NCI-H446 (cell line): ENCODE results near the gene PCDH18.
A peak's percentile ranks its signal among the peaks of the same experiment; 100 is the strongest.
"Not testable (repeated sequence)": the region's sequence is repeated elsewhere in the genome, so short reads cannot be mapped to it uniquely, and the experiment has no call there.

Experiments
- DNase-seq, 2 experiments: peaks; one replicate each; lab custom pipeline; 2025; lab: John Stamatoyannopoulos, UW

Gene PCDH18

DNA sequence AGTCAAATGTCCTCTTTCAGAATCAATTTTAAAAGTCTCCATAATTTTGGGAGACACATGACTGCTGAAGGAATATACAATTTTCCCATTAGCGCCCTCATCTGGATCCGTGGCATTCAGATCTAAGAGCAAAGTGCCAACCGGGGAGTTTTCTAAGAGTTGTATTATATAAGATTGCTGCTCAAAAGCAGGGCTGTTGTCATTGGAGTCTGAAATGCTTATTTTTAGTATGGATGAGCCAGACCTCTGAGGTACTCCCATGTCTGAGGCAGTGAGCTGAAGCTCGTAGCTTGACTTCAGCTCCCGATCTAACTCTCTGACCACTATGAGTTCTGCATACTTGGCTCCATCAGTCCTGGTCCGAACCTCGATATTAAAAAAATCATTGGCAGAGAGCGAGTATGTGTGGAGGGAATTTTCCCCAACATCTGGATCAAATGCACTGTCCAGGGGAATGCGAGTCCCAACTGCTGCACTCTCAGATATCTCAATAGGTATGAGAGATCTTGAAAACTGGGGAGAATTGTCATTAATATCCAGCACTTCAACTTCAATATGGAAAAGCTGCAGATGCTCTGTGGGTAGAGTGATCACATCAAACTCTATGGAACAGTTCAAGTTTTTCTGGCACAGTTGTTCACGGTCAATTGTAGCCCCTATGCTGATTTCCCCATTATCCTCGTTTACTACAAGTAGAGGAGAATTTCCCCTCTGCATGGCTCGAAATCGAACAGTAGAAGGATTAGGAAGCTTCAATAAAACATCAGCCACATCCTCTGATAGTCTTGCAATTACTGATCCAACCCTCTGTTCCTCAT is 917 bp downstream of the PCDH18 start:
- DNase-seq: no peak

DNA sequence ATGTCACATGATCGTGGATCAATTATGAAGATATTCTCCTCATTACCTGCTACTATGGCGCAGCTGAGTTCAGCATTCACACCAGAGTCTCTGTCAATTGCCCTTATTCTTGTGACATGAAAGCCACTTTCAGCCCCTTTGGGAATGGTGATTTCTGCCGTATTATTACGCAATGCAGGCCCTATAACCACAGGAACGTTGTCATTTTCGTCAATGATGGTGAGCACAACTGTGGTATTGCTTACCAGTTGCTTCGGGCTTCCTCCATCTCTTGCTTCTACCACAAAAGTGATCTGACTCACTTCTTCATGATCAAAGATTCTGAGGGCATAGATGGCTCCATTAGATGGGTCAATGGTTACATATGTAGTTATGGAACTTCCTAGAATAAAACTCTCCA is 2.1 kb downstream of the PCDH18 start:
- DNase-seq: no peak

DNA sequence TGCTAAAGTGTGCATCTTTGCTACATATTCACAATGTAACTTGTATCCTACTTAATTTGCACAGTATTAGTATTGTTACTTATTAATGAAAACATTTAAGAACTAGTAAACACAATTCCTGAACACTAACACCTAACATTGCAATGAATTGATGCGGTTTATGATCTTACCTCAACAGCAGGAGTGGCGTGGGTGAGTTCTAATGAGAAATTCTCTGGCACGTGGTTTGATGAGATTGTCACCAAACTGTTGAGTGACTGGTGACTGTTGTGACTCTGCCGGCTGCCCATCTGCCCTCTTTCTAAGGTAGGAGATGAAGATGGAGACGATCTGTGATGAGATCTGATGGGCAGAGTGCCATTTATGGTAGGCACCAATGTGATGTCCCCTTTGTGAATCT is 2.9 kb downstream of the PCDH18 start:
- DNase-seq: no peak

DNA sequence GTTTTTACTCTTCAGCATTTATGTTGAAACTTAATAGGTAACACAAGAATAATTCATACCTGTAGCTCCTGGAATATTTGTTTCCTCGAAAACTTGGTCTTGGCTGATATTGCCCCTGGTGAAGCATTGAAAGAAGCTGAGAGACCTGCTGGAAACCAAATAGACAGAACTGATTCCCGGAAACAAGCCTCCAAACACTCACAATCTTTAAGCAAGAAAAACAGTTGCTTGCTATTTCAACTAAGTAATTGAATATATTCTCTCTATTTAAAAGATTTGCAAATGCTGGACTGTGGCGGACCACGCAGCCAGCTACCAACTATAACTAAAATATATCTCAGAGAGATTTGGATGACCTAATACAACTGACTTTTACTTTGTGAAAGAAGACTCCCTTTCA is 3.6 kb downstream of the PCDH18 start:
- no peak for DNase-seq

DNA sequence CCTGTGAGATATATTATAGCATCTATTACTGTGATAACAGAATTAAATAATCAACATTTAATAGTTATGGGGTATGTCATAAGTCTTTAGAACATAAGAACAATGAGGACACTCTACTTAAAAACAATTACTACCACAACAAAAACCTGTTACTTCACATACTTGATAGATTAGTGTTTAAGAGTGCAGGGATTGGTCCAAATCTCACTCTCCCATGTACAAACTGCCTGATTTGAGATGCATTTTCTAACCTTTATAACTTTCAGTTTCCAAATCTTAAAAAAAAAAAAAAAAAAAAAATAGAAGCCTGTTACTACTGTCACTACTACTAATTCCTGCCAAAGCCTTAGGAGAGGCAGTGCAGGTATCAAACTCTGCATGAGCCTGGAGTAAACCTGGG is 5.6 kb downstream of the PCDH18 start:
- DNase-seq: no peak

DNA sequence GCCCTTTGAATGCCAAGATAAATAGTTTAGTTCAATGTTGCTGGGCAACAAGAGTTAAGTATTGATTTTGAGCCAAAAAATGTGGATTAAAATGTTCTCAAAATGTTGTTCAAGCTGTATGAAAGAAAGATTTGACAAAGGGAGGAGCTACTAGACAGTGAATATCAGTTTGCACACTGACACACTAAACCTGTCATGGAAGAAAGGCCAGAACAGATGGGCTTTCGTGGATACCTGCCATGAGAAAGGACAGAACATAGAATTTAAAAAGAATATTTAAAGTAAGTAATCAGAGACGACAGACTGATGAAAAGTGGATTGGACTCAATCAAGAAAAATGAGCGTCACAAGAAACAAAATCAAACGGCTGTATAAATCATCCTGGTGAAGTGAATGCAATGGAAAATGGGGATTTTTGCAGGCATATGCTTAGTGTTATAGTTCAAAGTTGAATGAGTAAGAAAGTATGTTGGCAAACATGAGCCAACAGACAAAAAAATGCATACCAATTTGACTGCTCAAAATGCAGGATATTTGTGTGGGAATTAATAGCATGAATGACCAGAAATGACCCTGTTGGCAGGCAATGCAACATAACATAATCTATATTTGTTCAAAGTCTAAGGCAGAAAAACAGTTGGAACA is 7.4 kb downstream of the PCDH18 start:
- DNase-seq: peak; percentile 79 to 95

DNA sequence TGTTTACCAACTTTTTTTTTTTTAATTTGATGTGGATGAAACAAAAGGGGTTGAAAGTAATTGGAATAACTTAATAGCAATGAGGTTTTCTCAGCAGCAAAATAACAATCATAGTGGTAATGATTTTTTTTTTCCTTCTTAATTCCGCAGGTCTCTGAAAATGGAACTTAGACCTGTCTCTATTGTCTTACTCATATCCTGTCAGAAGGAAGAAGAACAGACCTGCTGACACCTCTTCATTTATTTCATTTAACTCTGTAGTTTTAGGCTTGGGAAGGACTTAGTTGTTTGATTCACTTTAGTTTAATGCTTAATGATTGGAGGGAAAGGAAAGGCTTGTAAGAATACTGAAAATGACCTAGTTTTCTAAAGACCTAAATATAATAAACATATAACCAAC is 9.0 kb downstream of the PCDH18 start:
- DNase-seq: no peak

DNA sequence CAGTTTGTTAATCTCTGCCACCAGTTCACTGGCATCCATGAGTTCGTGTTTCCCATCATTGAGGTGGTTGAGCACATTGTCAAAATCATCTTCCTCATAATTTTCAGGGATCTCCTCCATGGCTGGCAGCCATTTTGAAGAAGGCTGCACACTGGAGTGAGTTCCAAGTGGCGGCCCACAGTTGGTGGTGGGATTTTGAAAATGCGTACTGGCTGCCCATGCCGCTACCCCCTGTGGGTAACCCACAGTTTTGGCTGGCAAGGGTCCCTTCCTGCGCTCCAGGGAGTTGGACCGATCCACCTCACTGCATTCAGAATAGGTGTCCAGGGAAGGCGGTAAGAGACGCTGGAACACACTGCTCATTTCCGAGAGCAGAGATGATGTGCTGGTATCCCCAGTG is 11.2 kb downstream of the PCDH18 start:
- no peak for DNase-seq

DNA sequence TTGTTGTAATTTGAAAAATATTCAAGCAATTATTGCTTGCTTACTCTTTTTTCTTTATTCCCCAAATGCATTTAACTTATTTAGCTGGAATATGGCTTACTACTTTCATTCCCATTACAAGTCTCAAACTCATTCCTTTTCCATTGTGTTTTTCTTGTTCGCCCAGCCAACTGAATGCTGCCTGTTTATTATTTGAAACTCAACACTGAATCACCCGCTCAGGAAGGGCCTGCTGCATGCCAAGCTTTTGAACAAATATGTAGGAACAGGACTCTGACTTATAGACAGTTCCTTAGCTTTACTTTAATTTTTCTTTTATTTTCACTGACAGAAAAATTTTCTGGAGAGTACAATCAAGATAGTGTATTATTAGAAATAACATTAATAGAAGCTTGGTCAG is 12.9 kb downstream of the PCDH18 start:
- DNase-seq: peak in 1 of 2 experiments; percentile 40

DNA sequence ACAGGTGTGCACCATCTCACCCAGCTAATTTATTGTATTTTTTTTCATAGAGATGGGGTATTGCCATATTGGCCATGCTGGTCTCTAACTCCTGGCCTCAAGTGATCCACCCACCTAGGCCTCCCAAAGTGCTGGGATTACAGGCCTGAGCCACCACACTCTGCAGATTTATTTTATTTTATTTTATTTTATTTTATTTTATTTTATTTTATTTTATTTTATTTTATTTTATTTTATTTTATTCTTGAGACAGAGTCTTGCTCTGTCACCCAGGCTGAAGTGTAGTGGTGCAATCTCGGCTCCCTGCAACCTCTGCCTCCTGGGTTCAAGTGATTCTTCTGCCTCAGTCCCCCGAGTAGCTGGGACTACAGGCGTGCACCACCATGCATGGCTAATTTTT is 15.0 kb downstream of the PCDH18 start:
- not testable (repeated sequence) for DNase-seq

DNA sequence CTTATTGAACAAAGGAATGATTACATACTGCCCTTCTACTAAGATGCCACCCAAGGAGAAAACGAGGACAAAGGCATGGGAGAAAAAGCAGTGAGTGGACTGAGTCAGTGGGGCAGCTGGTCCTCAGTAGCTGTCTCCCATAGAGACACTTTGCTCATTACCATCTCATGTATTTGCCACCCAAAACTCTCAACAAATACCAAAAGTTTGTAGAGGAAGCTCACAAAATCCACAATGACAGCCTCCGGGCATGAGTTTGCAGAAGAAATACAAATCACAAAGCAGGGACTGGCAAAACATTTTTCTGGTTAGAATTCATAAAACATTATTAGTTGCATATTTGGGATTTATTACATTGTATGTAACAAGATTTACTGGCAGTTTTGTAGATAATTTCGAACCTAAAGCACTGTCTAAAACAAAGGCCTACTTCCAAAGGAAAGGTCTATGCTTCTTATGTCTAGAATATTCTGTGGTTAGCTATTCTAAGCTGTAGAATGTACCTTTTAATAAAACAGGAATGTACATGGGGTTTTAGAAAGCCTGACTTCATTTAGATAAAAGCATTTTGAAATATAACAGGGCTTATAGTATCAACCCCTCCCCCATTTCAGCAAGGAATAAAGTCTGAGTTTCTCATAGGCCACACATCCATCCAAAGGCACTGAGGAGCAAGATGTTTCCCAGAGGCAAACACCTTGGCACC is 17.7 kb downstream of the PCDH18 start:
- no peak for DNase-seq

DNA sequence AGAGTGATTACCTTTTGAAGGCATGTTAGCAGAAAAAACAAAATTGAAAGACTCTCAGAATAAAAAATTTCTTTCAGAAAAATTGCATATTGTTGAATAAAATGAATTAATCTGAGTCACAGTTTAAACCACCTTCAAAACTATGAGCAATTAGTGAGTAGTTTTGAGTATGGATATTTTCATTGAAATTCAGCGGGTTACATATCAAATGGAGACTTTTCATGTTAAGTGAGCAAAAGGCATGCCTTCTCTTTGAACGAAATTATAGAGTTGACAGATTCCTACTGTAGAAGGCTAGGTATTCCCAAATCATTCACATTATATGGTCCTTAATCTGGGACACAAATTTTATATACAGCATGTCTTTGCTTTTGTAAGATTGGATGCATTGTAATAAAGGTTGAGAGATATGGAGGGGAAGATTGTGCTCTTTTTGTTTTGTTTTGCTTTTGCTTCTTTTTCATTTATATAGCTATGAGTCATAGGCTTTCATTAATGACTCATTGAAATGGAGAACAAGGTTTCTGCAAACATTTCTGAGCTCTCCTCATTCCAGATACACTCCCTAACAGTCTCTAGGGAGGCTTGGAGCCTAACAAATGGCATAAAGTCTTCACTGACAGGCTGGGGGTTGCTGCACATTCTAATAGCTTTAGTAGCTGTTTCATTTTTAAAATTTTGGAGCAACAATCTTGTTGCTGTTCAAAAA is 21.6 kb downstream of the PCDH18 start:
- peak; percentile 13 to 70 for DNase-seq

DNA sequence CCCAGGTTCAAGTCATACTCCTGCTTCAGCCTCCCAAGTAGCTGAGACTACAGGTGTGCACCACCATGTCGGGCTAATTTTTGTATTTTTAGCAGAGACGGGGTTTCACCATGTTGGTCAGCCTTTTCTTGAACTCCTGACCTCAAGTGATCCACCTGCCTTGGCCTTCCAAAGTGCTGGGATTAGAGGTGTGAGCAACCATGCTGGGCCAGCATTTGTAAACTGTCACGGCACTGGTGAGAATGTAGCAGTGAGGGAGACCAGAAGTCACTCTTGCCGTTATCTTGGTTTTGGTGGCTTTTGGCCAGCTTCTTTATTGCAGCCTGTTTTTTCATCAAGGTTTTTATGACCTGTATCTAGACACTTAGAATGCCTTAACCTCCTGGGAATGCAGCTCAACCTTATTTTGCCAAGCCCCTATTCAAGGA is 22.4 kb downstream of the PCDH18 start:
- no peak for DNase-seq

DNA sequence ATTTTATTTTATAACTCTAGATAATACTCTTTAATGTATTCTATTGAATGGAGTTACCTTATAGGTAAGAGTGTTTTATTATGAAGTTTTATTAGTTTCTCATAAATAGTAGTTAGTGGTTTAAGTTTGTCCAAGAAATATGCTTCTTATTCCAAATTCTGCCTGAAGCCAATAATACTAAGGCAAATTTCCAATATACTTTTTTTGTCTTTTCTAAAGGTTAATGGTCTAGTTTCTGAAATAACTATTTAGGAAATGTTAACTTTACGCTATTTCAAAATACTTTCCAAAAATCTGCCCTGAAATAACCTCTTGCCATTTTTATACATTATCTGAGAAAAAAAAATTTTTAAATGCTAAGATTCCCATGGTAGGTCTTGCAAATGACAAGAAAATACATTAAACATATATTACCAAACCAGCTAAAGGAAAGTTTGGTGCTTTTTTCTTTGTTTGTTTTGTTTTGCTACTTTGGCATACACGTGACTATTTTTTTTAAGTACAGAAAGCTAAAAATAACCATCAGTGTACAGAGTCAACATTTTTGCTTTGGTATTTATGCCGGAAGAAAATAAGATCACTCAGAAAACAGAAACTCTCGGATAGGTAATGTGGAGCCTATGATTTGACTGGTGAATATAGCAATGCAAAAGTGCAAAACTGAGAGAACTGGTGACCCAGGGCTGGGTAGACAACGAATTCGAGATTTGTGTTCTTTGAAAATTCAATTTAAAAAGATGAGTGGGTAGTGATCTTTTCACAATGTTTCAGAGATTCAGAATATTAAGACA is 29.8 kb downstream of the PCDH18 start:
- DNase-seq: no peak

DNA sequence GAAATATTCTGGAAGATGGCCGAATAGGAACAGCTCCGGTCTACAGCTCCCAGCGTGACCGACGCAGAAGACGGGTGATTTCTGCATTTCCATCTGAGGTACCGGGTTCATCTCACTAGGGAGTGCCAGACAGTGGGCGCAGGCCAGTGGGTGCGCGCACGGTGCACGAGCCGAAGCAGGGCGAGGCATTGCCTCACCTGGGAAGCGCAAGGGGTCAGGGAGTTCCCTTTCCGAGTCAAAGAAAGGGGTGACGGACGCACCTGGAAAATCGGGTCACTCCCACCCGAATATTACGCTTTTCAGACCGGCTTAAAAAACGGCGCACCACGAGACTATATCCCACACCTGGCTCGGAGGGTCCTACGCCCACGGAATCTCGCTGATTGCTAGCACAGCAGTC is 36.0 kb downstream of the PCDH18 start:
- DNase-seq: not testable (repeated sequence)

DNA sequence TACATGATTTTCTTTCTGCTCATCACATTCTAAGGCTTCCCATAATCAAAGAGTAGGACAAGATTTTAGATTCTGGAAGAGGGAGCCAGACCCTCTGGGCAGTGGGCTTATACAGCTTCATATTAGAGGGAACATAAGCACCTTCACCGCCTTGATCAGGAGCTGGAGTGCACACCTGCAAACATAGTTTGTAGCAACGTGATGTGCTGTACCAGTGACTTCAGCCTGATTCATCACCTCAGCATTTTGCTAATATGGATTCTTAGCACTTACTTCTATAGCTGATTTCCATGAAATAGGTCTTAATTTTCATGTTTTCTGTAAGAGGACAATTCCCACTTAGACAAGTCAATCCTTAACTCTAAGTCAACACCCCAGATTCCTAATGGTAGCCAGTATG is 36.7 kb downstream of the PCDH18 start:
- DNase-seq: no peak

DNA sequence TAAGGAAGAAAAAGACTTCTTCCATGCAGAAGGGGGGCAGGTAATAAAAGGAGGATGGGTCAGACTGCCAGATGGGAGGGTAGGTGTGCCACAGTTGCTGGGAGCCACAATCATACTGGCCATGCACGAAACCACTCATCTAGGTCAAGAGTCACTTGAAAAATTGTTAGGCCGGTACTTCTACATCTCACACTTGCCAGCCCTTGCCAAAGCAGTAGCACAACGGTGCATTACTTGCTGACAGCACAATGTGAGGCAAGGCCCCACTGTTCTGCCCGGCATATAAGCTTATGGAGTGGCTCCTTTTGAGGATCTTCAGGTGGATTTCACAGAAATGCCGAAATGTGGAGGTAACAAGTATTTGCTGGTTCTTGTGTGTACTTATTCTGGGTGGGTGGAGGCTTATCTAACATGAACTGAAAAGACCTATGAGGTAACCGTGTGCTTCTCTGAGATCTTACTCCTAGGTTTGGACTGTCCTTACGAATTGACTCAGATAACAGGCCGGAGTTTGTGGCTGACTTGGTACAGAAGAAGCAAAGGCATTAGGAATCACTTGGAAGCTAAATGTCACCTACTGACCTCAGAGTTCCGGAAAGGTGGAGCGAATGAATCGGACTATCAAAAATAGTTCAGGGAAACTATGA is 48.9 kb downstream of the PCDH18 start:
- DNase-seq: not testable (repeated sequence)

DNA sequence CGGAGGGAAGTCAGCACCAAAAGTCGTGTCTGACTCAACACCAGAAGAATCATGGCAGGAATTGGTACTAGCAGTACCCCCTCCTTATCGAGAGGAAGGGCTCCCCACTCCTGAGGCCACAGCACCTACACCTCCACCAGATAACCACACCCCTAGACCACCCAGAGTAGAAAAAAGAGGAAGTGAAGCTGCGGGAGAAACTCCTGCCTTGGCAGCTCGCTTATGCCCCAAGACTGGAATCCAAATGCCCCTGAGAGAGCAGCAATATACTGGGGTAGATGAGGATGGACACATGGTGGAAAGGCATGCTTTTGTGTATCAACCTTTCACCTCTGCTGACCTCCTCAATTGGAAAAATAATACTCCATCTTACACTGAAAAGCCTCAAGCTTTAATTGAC is 52.6 kb downstream of the PCDH18 start:
- not testable (repeated sequence) for DNase-seq

DNA sequence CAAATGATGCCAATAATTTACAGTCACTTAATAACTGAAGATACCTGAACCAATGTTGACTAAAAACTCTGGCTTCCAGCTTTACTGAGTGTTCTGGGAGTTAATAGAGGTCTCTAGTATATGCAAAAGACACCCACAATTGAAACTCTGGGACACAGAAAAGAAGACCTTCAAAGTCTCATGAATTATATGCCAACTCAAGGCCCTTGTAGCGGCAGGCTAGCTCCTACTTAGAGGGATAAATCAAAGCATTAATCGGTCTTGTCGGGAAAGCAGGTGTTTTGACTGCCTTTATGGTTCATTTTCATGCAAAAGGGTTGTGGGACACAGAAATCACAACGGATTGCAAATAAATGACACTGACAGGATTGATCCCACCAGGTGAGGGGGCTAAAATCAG is 55.9 kb downstream of the PCDH18 start:
- no peak for DNase-seq

DNA sequence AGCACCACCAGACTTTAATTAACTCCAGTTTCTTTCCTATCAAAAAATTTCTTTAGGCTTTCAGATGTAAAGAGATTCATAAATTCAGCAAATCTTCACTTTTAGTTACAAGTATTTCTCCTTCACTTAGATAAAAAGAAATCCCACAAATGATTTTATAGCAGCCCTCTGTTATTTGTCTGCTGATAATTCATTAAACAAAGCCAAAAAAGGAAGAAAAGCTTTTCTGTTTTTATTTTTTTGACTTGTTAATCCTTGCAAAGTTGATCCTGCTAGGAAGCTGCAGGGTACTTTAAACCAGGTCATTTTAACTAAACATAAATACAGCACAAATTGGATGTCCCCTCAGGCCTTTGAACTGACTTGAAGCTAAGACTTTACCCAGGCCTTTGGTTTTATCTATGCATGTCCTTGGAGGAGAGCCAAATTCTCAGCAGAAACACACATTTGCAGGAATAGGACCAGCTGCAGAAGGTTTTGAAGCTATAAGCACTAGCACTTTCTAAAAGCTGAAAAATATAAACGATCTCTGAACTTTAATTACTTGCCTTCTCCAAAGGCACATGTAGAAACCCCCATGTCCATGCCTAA is 57.5 kb downstream of the PCDH18 start:
- peak; percentile 15 to 57 for DNase-seq

DNA sequence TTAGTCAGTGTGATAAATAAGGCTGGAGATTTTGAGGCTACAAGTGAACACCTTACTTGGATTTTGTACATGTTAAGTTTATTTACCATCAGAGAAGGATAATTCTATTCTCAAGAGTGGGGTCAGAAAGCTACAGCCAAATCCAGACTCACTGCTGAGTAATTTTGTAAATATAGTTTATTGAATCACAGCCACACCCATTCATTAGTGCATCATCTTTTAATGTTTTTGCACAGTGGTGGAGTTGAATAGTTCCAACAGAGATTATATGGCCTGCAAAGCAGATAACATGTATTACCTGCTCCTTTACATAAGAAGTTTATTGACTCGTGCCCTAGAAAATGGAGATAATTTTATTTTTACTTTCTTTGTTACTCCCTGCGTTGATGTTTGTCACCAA is 60.4 kb downstream of the PCDH18 start:
- DNase-seq: no peak
